ENCODE measurements around the gene ACTL10.

DNA sequence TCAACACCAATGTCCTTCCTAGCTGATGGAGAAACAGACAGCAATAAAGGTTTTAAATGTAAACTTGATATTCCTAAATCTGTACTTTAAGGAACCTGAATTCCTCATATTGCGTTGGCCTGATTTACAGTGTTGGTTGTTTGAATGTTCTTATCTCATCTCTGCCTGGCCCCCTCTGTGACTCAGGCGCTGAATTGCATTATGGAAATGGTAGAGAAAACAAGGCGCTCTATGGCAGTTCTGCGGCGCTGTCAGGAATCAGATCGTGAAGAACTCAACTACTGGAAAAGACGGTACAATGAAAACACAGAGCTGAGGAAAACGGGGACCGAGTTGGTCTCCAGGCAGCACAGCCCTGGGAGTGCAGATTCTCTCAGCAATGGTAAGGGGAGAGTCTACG is 37.2 kb upstream of the ACTL10 start:
- no peak for TF ChIP-seq POLR2A (IDR thresholded peaks at IDR 0.05)
- TF ChIP-seq, protein P1, sequence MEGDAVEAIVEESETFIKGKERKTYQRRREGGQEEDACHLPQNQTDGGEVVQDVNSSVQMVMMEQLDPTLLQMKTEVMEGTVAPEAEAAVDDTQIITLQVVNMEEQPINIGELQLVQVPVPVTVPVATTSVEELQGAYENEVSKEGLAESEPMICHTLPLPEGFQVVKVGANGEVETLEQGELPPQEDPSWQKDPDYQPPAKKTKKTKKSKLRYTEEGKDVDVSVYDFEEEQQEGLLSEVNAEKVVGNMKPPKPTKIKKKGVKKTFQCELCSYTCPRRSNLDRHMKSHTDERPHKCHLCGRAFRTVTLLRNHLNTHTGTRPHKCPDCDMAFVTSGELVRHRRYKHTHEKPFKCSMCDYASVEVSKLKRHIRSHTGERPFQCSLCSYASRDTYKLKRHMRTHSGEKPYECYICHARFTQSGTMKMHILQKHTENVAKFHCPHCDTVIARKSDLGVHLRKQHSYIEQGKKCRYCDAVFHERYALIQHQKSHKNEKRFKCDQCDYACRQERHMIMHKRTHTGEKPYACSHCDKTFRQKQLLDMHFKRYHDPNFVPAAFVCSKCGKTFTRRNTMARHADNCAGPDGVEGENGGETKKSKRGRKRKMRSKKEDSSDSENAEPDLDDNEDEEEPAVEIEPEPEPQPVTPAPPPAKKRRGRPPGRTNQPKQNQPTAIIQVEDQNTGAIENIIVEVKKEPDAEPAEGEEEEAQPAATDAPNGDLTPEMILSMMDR (IDR thresholded peaks at IDR 0.05), result no peak

All from sigmoid colon (tissue), 3 donors.